MM.1S (cell line): ENCODE results near the gene P2RX6.

Source experiments
- DNase-seq: peaks from one replicate; pipeline ENCODE4 v3.0.0-alpha.2; 2015
- H2AFZ ChIP-seq: fragments of 300-600 bp; sonication (generic); 2 replicates; pipeline ENCODE4 v1.6.0; 2016; ENCODE audit warnings: antibody characterized with exemption, low read length
- H3F3A ChIP-seq: fragments of 300-600 bp; sonication (generic); 2 replicates; pipeline ENCODE4 v1.6.1; 2016; ENCODE audit warnings: mild to moderate bottlenecking, antibody characterized with exemption, low read length, moderate library complexity, mixed read lengths; ENCODE audit not compliant: insufficient read depth
- H3K27ac ChIP-seq: fragments of 300-600 bp; sonication (generic); 2 replicates; pipeline ENCODE4 v1.5.1; 2016; ENCODE audit warnings: mild to moderate bottlenecking, low read length
- H3K27me3 ChIP-seq: fragments of 300-600 bp; sonication (generic); replicated peaks from 2 replicates; pipeline ENCODE4 v1.6.0; 2016; ENCODE audit warnings: low read length; ENCODE audit not compliant: insufficient read depth
- H3K36me3 ChIP-seq: fragments of 300-600 bp; sonication (generic); replicated peaks from 2 replicates; pipeline ENCODE4 v1.6.1; 2016; ENCODE audit warnings: mild to moderate bottlenecking, low read length, mixed read lengths; ENCODE audit not compliant: insufficient read depth
- H3K4me1 ChIP-seq: fragments of 300-600 bp; sonication (generic); 2 replicates; pipeline ENCODE4 v1.6.1; 2016; ENCODE audit warnings: low read length, mixed read lengths
- H3K4me2 ChIP-seq: fragments of 300-600 bp; sonication (generic); 2 replicates; pipeline ENCODE4 v1.6.0; 2016; ENCODE audit warnings: low read depth, low read length
- H3K4me3 ChIP-seq: fragments of 300-600 bp; sonication (generic); 2 replicates; pipeline ENCODE4 v1.5.1; 2016; ENCODE audit warnings: low read length, mixed read lengths
- H3K79me2 ChIP-seq: fragments of 300-600 bp; sonication (generic); 2 replicates; pipeline ENCODE4 v1.6.1; 2016; ENCODE audit warnings: mixed run types, low read length, mixed read lengths
- H3K9ac ChIP-seq: fragments of 300-600 bp; sonication (generic); 2 replicates; pipeline ENCODE4 v1.6.1; 2016; ENCODE audit warnings: low read length, mixed read lengths
- H3K9me2 ChIP-seq: fragments of 300-600 bp; sonication (generic); replicated peaks from 2 replicates; pipeline ENCODE4 v1.6.1; 2016; ENCODE audit warnings: mild to moderate bottlenecking, low read length, mixed read lengths; ENCODE audit not compliant: insufficient read depth
- H3K9me3 ChIP-seq: fragments of 300-600 bp; sonication (generic); replicated peaks from 2 replicates; pipeline ENCODE4 v1.6.1; 2016; ENCODE audit warnings: mild to moderate bottlenecking, low read length, mixed read lengths; ENCODE audit not compliant: insufficient read depth
- H4K20me1 ChIP-seq: fragments of 300-600 bp; sonication (generic); 2 replicates; pipeline ENCODE4 v1.6.1; 2016; ENCODE audit warnings: mild to moderate bottlenecking, low read length, moderate library complexity, mixed read lengths; ENCODE audit not compliant: insufficient read depth
- CTCF ChIP-seq: fragments of 300-600 bp; sonication (generic); IDR thresholded peaks from 2 replicates; pipeline ENCODE4 v1.5.1; 2016; ENCODE audit warnings: antibody characterized with exemption, low read length, mixed read lengths
- EZH2 ChIP-seq: fragments of 300-600 bp; sonication (generic); optimal IDR thresholded peaks from 2 replicates; pipeline ENCODE3; 2017; ENCODE audit warnings: low read depth, mild to moderate bottlenecking, antibody characterized with exemption, low read length, mixed read lengths
- EZH2phosphoT487 ChIP-seq: fragments of 300-600 bp; sonication (generic); IDR thresholded peaks from 2 replicates; pipeline ENCODE4 v1.6.1; 2018; ENCODE audit warnings: antibody characterized with exemption, low read length

P2RX6 gene

GRCh38 chr22:21020802-21021429 is 6.0 kb downstream of the P2RX6 start:
- no peaks in the 10 kb centered on the region for H3K9me3 ChIP-seq
- no peak overlapping the region for H3K4me2 ChIP-seq
- no peak overlapping the region for H3K27ac ChIP-seq
- no peak overlapping the region for H2AFZ ChIP-seq
- no peak for TF ChIP-seq EZH2phosphoT487
- peak; percentile 45 for TF ChIP-seq CTCF
- H3K9me2 ChIP-seq, result no peaks in the 10 kb centered on the region
- H3K9ac ChIP-seq, result no peak overlapping the region
- H3K27me3 ChIP-seq, result peaks cover 41% of the 10 kb centered on the region
- H3F3A ChIP-seq, result no peaks in the 10 kb centered on the region
- DNase-seq, result no peak
- H3K36me3 ChIP-seq, result no peaks in the 10 kb centered on the region
- no peak overlapping the region for H3K4me3 ChIP-seq
- H4K20me1 ChIP-seq, result no peaks in the 10 kb centered on the region
- no peaks in the 10 kb centered on the region; the same call in 1 of the 2 replicates for H3K4me1 ChIP-seq
- no peaks in the 10 kb centered on the region for H3K79me2 ChIP-seq

- no peaks in the 10 kb centered on the region for H3K9me2 ChIP-seq
- peaks cover 32% of the 10 kb centered on the region for H3K27me3 ChIP-seq
- no peak for DNase-seq
- no peaks in the 10 kb centered on the region for H3K36me3 ChIP-seq
- H3K4me1 ChIP-seq, result no peaks in the 10 kb centered on the region; the same call in 1 of the 2 replicates
- H3F3A ChIP-seq, result no peaks in the 10 kb centered on the region
- no peaks in the 10 kb centered on the region for H3K9me3 ChIP-seq
- H4K20me1 ChIP-seq, result no peaks in the 10 kb centered on the region
- TF ChIP-seq CTCF (no peak), EZH2 (no peak), EZH2phosphoT487 (no peak)
- no peaks in the 10 kb centered on the region for H3K79me2 ChIP-seq
- H2AFZ ChIP-seq, result no peak overlapping the region
- no peak overlapping the region for H3K27ac ChIP-seq
- no peak overlapping the region for H3K4me3 ChIP-seq
- H3K9ac ChIP-seq, result no peak overlapping the region
- H3K4me2 ChIP-seq, result no peak overlapping the region
Measured at GRCh38 chr22:21022507-21022906, 7.5 kb downstream of the P2RX6 start.

GRCh38 chr22:21022955-21023614 is 8.1 kb downstream of the P2RX6 start:
- H3K9me3 ChIP-seq, result no peaks in the 10 kb centered on the region
- H3K27ac ChIP-seq, result no peak overlapping the region
- no peaks in the 10 kb centered on the region for H4K20me1 ChIP-seq
- H3K9me2 ChIP-seq, result no peaks in the 10 kb centered on the region
- H2AFZ ChIP-seq, result no peak overlapping the region
- no peaks in the 10 kb centered on the region for H3K79me2 ChIP-seq
- H3K36me3 ChIP-seq, result no peaks in the 10 kb centered on the region
- DNase-seq, result no peak
- H3F3A ChIP-seq, result no peaks in the 10 kb centered on the region
- TF ChIP-seq EZH2 (no peak), CTCF (peak; percentile 12; the same call in 1 of the 2 replicates), EZH2phosphoT487 (no peak)
- H3K9ac ChIP-seq, result no peak overlapping the region
- H3K4me3 ChIP-seq, result no peak overlapping the region
- H3K4me2 ChIP-seq, result no peak overlapping the region
- H3K27me3 ChIP-seq, result peaks cover 26% of the 10 kb centered on the region
- H3K4me1 ChIP-seq, result no peaks in the 10 kb centered on the region; the same call in 1 of the 2 replicates
